Measurements from ENCODE around the gene SBF2.

SBF2 gene

DNA sequence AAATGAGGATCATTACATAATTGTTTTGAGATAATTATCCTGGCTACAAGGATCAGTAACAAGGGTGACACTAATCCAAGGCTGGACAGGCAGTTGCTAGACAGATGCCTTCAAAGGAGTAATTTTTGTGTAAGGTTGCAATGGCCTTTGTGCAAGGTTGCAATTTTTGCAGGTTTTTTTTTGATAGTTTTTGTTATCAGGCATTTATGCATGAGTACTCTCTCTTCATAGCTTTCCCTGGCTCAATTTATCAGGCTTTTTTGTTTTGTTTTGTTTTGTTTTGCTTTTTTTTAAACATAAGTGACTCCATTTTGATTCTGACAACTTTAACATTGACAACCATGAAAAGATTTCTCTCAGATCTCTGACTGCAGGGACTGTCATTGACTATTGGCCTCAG, 519.9 kb downstream of the SBF2 start:
- TF ChIP-seq CTCF (IDR thresholded peaks at IDR 0.05; ENCODE audit: low read depth, low read length), result no peak
- no peak for DNase-seq (ENCODE audit: low read depth in 2 of 2)
- no peak overlapping the region for H3K4me3 ChIP-seq (replicated peaks in 1 of 2; ENCODE audit: low read depth in 2 of 2, low read length in 2 of 2)

DNA sequence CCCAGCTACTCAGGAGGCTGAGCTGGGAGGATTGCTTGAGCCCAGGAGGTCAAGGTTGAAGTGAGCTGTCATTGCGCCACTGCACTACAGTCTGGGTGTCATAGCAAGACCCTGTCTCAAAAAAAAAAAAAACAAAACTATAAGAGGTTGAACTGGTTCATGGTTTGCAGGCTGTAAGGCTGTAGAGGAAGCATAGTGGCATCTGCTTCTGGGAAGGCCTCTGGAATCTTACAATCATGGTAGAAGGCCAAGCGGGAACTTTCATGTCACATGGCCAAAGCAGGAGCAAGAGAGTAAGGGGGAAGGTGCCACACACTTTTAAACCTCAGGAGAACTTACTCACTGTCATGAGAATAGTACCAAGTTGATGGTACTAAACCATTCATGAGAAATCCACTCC, 520.5 kb downstream of the SBF2 start:
- no peak overlapping the region for H3K4me3 ChIP-seq (replicated peaks in 1 of 2; ENCODE audit: low read depth in 2 of 2, low read length in 2 of 2)

DNA sequence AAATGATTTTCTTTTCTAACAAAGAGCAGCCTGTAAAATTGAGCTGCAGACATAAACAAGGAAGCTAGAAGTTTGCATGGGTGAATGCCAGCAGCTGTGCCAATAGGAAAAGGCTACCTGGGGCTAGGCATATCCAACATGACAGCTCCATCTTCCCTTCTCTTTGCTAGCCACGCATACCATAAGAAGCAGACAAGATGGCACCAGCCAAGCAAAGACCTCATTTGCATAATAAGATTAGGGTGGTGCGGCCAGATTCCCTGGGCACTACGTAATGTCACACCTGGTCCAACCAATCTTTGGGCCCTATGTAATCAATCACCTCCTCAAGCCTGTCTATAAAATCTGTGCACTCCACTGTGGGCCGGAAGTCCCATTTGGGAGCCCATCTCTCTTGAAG, 521.8 kb downstream of the SBF2 start:
- no peak for TF ChIP-seq CTCF (IDR thresholded peaks at IDR 0.05; ENCODE audit: low read depth, low read length)
- DNase-seq (ENCODE audit: low read depth in 2 of 2), result no peak
- H3K4me3 ChIP-seq (replicated peaks in 1 of 2; ENCODE audit: low read depth in 2 of 2, low read length in 2 of 2), result no peak overlapping the region

More for the DNA sequence above, 520.5 kb downstream of the SBF2 start:
- no peak for TF ChIP-seq CTCF (IDR thresholded peaks at IDR 0.05; ENCODE audit: low read depth, low read length)
- DNase-seq (ENCODE audit: low read depth in 2 of 2), result no peak

GRCh38 chr11:9771071-9771511, 522.9 kb downstream of the SBF2 start:
- TF ChIP-seq CTCF (IDR thresholded peaks at IDR 0.05; ENCODE audit: low read depth, low read length), result no peak
- no peak overlapping the region for H3K4me3 ChIP-seq (replicated peaks in 1 of 2; ENCODE audit: low read depth in 2 of 2, low read length in 2 of 2)
- no peak for DNase-seq (ENCODE audit: low read depth in 2 of 2)

DNA sequence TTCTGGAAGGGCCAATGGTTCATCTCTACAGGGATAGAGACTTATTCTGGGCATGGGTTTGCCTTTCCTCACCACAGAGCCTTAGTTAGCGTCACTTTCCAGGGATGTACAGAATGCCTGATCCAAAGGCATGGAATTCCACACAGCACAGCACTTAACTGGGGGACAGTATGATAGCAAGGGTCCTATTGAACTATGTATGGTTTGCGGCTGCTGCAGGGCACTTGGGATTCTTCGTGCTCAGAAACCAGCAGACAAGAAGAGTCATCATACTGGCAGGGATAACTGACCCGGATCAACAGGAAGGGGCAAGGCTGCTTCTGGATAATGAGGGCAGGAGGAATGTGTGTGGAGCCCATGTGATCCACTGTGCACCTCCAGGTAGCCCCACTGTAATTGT, 524.4 kb downstream of the SBF2 start:
- no peak for DNase-seq (ENCODE audit: low read depth in 2 of 2)
- no peak for TF ChIP-seq CTCF (IDR thresholded peaks at IDR 0.05; ENCODE audit: low read depth, low read length)
- H3K4me3 ChIP-seq (replicated peaks in 1 of 2; ENCODE audit: low read depth in 2 of 2, low read length in 2 of 2), result no peak overlapping the region

DNA sequence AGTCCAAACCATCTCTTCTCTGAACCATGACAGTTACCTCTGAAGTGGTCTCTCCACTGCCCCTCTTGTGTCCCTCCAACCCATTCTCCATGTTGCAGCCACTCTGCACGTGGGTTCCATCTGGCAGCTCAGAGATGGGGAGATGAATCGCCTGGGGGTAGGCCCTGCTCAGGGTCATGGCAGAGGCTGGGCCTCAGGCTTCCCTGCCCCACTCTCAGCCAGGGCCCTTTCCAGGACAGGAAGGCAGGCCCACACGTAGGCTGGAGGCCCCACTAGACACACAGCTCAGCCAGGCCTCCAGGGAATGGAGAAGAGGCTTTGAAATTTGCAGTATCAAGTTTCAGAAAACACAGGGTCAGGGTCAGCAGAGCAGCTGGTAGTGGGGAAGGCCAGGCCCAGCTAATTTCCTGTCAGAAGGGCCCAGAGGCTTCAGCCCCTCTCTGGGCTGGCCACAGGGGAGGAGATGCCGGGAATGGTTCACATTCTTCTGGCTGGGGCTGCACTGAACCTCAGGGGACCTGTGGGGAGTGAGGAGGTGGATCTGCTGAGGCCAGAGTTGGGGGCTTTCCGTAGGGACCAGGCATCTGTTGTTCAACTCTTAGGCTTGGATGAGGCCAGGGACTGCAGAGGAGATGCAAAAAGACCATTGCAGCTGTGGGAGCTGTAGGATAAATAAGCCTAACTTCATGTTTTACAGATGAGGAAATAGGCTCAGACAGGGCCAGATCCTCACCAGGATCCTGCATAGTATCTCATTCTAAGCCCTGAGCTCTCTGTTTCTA, 528.5 kb downstream of the SBF2 start:
- peak; percentile 97 to 98 for DNase-seq (ENCODE audit: low read depth in 2 of 2)
- no peak for TF ChIP-seq CTCF (IDR thresholded peaks at IDR 0.05; ENCODE audit: low read depth, low read length)
- no peak overlapping the region for H3K4me3 ChIP-seq (replicated peaks in 1 of 2; ENCODE audit: low read depth in 2 of 2, low read length in 2 of 2)

DNA sequence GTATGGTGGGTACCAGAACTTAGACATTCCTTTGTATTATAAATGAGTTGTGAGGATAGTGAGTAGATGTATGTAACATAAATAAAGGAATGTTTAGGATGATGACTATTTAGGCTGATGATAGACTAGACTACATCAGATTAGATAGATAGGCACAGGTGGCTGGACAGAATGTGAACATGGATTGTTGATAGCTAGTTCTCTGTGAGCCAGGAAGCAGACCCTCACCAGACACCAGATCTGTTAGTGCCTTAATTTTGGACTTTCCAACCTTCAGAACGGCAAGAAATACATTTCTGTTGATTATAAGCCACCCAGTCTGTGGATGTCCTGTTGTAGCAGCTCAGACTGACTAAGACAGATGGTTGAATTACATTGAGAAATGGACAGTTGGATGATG, 530.7 kb downstream of the SBF2 start:
- DNase-seq (ENCODE audit: low read depth in 2 of 2), result no peak
- TF ChIP-seq CTCF (IDR thresholded peaks at IDR 0.05; ENCODE audit: low read depth, low read length), result no peak

More for the DNA sequence above, 530.7 kb downstream of the SBF2 start:
- no peak overlapping the region for H3K4me3 ChIP-seq (replicated peaks in 1 of 2; ENCODE audit: low read depth in 2 of 2, low read length in 2 of 2)

All from cardiac fibroblast (primary cell).